ENCODE measurements around the gene NUDCD3.

The NUDCD3 gene

DNA sequence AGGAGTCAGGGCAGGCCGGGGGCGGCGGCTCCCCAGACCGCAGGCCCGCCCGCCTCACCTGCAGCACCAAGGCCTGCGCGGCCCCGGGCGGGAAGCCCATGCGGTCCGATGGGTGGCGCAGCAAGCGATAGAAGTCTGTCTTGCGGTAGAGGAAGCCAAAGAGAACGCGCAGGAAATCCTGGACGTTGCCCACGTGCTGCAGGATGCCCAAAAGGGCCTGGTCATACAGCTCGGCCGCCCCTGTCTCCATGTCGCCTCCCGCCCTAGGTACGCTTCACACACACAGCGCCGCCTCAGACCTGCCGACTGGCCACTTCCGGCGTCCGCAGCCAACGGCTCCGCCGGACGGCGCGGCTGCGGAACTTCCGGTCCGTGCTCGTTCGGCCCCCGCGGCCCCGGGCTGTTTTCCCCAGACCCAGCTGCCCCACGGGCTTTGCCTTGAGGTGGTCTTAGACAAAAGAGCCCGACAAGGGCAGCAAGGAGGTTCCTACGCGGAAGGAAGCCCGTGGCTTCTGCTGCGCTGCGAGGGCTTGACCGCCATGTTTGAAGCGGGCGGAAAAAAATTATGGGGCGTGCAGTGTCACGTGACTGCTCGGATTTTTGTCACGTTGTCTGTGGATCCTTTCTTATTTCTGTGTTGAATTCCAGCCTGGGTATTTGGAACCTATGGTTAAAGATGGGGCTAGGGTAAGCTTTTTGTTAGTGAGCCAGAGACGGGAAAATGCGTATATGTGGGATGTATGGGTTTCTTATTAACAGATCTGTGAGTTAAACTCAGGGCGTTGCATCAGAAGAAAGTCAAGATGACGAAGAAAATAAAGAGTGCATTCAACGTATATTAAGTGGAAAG is at the start of gene NUDCD3:
Gene NUDCD3 (minus strand): TSS at position 308 of the 850 bp plus-strand sequence. CDS start 58 bp downstream, at position 250.
- TF ChIP-seq, protein P1, sequence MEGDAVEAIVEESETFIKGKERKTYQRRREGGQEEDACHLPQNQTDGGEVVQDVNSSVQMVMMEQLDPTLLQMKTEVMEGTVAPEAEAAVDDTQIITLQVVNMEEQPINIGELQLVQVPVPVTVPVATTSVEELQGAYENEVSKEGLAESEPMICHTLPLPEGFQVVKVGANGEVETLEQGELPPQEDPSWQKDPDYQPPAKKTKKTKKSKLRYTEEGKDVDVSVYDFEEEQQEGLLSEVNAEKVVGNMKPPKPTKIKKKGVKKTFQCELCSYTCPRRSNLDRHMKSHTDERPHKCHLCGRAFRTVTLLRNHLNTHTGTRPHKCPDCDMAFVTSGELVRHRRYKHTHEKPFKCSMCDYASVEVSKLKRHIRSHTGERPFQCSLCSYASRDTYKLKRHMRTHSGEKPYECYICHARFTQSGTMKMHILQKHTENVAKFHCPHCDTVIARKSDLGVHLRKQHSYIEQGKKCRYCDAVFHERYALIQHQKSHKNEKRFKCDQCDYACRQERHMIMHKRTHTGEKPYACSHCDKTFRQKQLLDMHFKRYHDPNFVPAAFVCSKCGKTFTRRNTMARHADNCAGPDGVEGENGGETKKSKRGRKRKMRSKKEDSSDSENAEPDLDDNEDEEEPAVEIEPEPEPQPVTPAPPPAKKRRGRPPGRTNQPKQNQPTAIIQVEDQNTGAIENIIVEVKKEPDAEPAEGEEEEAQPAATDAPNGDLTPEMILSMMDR (conservative IDR thresholded peaks at IDR 0.05) = peak; percentile 48
- H3K27ac ChIP-seq = peak within 1 kb of the TSS; percentile 99

DNA sequence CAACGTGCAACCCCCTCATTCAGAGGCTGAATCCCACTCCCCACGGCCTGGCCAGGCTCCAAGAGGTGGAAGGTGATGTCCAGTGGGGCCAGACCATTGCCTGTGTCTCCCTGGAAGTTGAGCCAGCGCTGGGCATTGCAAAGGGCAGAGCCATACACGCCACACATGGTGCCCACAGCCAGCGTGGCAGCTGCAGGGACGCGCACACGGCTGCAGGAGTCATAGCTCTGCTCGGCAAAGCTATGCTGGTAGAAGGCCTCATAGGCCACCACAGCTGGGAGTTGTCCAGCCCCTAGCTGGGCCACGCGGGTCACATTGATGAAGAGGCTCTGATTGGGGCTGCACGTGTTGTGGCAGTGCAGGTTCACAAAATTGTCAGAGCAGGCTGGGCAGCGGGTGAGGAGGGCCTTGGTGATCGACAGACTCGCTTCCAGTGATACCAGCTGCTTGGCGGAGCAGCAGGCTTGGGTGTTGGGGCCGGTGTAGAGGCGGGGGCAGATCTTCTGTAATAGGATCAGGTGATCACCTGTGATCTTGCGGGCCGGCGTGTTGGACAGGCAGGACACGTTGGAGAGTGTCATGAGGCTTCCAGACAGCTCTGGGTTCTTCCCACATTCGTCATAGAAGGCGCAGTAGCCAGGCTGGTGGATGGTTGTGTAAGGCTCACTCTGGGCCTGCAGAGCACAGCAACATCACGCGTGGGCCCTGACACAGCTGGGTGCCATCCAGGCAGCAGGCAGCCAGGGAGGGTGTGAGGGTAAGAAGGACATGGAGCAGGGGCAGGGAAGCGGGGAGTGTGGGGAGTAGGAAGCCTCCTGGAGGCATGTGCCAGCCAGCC is 49.4 kb upstream of the NUDCD3 start:
- TF ChIP-seq, protein P1 (conservative IDR thresholded peaks at IDR 0.05) = no peak
- no peak overlapping the region for H3K27ac ChIP-seq

DNA sequence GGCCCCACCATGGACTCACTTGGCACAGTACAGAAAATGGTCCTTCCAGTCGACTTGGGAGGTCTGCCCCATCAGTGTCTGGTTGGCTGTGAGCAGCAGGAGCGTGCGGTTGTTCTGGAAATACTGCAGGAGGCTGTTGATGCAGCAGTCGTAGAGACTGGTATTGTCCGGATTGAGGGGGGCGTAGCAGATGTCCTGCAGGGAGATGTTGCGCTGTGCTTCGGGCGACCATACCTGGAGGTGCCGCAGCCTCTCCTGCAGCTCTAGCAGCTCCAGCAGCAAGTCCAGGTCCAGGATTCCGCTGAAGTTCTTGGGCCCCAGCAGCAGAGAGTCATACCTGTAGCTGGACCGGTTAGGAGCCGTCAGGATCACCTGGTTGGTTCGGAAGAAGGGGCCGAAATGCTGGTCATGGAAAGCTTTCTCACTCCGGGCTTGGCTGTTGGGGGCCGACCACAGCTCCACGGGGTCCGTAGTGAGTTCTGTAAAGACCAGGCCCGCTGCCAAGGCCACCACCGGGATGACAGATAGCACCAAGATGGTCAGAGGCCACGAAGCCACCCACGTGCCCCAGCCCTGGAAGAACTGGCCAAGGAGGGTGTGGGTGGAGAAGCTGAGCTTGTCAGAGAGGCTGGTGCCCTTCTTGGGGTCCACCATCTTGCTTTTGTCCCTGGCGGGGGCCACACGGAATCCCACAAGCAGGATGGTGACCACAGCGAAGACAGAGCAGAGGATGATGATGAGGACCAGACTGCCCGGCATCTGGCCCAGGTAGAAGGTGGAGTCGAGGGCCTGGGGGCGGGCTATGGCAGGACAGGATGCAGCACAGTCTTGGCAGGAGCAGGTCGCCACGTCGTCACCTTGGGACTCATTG is 48.6 kb upstream of the NUDCD3 start:
- TF ChIP-seq, protein P1 (conservative IDR thresholded peaks at IDR 0.05) = no peak
- no peak overlapping the region for H3K27ac ChIP-seq

DNA sequence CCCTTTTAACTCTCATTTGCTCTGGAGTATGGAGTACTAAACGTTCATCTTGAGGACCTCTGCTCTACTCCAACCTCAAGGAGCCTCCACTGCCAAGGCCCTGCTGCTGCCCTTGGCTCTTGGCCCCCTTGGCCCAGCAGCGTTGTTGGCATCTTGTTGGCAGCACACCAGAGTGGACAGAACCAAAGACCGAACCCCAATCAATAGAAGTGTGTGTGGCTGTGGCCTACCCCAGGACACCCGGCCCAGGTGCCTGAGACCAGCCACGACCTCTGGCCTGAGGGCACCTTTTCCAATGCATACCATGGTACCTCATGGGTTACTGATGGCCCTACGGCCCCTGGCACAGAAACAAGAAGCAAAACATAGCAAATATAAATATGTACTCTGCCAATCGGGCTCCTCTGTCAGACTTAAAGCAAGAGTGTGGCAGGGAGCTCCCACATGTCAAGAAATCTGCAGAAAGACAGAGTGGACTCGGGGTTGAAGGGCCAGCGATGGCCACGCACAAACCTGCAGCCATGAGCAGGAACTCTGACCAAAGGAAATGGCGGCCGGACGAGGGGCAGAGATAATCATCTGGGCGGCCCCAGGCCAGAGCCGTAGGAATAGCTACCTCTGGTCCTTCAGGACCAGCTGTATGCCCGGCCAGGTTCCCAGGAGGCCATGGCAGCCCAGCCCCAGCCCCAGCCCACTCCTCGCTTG is 47.8 kb upstream of the NUDCD3 start:
- no peak overlapping the region for H3K27ac ChIP-seq
- TF ChIP-seq, protein P1 (conservative IDR thresholded peaks at IDR 0.05) = no peak

DNA sequence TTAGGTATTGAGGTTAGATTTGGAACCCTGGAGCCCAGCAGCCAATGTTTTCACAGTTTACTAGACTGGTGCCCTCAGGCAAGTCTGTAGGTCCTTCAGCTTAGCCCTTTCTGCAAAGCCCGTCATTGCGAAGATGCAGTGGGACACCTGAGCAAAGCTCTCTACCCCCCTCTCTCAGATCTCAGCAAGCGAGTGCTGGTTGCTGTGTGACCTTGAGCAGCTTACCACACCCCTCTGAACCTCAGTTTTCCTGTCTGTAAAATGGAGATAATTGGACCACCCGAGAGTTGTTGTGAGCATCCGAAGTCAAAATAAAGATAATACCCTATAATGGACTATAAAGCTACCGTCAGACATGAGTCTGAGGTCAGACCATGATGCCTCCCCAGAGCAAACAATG is 47.0 kb upstream of the NUDCD3 start:
- no peak overlapping the region for H3K27ac ChIP-seq
- TF ChIP-seq, protein P1 (conservative IDR thresholded peaks at IDR 0.05) = no peak

DNA sequence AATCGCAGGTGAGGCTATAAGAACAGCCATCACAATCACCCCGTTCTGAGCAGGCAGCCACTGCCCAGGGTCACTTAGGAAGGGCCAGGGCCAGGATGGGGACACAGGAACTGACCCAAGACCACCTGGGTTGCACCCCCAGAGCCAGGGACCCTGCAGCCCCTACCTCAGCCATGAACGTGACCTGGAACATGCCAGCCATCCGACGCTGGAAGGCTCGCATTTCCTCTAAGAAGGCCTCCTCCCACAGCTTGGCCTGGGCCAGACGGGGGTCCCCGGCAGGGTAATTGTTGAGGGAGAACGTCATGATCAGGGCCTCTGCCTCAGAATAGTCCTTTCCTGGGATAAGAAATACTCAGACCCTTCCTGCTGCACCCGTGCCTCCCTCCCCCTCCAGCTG is 45.6 kb upstream of the NUDCD3 start:
- H3K27ac ChIP-seq = no peak overlapping the region
- TF ChIP-seq, protein P1 (conservative IDR thresholded peaks at IDR 0.05) = no peak
